ENCODE results near the gene M1AP. TPM values are rescaled to one million over a fixed set of nuclear protein-coding genes. Genes with fewer than 3 reads are reported as not detected.
A peak's percentile ranks its signal among the peaks of the same experiment; 100 is the strongest.

The M1AP gene
- total RNA-seq, 1 experiment from 2014 or later, result not detected

DNA sequence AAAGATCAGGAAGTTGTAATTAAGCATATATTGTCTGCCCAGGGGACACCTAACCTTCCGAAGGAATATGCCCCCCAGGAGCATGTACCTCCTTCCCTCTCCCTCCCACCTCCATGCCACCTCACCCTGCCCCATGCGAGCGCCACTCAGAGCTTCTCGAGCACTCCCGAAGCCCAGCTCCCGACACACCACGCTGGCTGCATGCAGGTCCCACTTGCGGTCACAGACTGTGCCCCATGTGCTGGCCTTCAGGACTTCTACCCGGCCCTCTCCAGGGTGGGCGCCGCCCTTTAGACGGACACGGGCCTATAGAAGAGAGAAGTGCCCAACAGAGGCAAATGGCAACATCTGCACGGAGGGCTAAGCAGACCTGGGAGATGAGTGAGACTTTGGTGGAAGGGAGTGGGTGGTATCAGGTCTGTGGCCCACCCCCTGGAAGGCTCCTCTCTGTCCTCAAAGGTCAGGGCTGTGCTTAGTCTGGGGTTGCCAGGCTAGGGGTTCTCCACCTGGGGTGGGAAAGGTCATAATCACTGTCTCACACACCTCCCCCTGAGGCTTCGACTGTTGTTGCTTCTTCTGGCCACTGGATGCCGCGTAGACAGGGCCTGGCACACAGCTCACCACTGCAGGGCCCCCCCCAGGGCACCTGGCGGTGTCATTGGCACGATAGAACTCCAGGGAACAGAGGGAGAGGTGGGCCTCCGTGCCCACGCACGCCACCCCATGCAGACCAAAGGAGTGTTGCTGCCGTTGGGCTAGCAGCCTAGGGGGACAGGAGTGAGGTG is 111.8 kb downstream of the M1AP start:
- in situ Hi-C loops (cut with HindIII; ENCODE audit: low pct_unique_long_range_greater_than_20kb, low sequenced_read_pairs), result no loop called here

DNA sequence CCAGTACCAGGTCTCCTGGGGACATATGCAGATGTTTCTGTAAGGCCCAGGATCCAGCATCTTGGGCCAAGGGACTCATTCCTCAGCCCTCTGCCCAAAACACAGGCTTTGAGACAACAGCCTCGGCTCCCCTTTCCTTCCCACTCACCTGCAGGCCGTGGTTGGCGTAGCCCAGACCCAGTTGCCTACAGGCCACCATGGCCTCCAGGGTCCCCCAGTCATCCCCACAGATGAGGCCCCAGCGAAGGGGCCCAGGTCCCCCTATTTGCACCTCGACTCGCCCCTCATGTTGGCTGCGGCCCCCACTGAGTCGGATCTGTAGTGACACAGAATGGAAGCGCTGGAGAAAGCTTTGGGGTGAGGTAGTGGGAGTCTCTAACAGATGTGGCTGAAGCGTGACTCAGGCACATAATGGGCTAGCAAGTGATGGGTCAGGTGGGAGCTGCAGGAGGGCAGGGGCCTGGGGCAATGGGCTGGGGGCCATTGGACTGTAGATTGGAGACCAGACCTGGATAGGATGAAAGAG is 112.6 kb downstream of the M1AP start:
- in situ Hi-C loops (cut with HindIII; ENCODE audit: low pct_unique_long_range_greater_than_20kb, low sequenced_read_pairs), result no loop called here
- no peak for DNase-seq (ENCODE audit: low read depth)

More for the DNA sequence above, 111.8 kb downstream of the M1AP start:
- DNase-seq (ENCODE audit: low read depth), result no peak

DNA sequence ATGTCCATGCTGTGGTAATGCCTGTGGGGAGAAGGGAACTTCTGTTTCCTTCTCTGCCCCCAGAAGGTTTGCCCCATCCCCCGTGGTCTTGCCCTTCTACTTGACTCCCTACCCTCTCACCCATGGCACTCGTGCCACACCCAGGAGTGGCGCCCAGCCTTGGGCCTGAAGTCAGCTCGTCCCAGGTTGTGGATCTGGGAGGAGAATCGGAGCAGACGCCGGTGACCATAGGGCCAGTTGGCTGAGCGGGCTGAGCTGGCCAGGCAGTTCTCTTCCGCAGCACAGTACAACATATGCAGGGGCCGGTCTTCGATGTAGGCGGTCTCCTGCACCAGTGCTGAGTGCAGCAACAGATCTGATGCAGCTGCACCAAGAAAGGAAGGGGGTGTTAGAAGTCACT is 113.7 kb downstream of the M1AP start:
- in situ Hi-C loops (cut with HindIII; ENCODE audit: low pct_unique_long_range_greater_than_20kb, low sequenced_read_pairs), result no loop called here
- no peak for DNase-seq (ENCODE audit: low read depth)

DNA sequence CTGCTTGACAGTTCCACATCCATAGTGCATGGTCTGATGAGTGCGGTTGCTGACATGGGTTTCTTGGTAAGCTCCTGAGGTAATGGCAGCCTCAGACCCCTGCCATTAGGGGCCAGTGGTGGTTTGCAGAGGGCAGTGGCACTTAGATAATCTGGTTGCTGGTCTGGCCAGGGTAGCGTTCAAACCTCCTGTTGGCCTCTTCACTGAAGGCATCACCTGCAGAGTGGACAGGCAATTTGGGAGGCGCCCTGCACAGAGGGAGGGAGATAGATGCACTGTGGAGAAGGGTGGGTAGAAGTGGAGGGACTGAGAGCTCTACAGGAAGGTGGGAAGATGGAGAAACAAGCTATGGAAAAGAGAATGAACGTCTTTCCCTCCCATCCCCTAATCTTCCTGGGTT is 114.7 kb downstream of the M1AP start:
- DNase-seq (ENCODE audit: low read depth), result no peak
- in situ Hi-C loops (cut with HindIII; ENCODE audit: low pct_unique_long_range_greater_than_20kb, low sequenced_read_pairs), result no loop called here

DNA sequence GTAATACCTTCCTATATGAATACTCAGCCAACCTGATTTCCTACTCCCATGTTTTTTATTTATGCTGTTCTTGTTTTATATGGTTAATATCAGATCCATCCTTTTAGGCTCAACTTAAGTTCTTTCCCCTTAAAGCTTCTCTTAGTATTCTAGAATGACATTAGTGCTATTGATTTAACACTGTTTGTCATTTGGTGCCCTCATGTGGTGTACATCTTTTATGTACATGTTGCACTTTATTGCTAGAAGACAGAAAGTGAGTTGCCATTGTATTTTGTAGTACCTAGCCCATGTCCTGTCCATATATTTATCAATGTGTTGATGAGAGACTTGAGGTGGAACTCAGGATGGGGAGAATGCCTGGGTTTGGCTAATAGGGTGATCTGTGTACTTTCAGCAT is 115.9 kb downstream of the M1AP start:
- DNase-seq (ENCODE audit: low read depth), result peak; percentile 43
- in situ Hi-C loops (cut with HindIII; ENCODE audit: low pct_unique_long_range_greater_than_20kb, low sequenced_read_pairs), result no loop called here

DNA sequence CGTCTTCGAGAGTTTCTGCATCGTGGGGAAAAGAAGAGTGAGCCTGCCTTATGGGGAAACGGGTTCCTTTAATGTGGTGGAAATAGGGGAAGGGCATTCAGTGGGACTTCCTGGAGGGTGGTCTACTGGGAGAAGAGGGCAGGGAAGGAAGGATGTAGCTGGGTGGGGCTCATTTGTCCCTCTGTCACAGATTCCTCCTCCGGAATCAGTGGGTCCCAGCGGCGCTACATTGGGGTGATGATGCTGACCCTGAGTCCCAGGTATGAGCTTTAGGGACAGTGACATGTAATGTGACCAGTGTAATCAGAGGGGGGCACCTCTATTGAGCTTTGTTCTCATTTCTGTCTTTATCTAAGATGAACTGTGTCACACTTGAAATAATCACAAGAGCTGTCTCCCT is 116.5 kb downstream of the M1AP start:
- no peak for DNase-seq (ENCODE audit: low read depth)
- in situ Hi-C loops (cut with HindIII; ENCODE audit: low pct_unique_long_range_greater_than_20kb, low sequenced_read_pairs), result no loop called here

DNA sequence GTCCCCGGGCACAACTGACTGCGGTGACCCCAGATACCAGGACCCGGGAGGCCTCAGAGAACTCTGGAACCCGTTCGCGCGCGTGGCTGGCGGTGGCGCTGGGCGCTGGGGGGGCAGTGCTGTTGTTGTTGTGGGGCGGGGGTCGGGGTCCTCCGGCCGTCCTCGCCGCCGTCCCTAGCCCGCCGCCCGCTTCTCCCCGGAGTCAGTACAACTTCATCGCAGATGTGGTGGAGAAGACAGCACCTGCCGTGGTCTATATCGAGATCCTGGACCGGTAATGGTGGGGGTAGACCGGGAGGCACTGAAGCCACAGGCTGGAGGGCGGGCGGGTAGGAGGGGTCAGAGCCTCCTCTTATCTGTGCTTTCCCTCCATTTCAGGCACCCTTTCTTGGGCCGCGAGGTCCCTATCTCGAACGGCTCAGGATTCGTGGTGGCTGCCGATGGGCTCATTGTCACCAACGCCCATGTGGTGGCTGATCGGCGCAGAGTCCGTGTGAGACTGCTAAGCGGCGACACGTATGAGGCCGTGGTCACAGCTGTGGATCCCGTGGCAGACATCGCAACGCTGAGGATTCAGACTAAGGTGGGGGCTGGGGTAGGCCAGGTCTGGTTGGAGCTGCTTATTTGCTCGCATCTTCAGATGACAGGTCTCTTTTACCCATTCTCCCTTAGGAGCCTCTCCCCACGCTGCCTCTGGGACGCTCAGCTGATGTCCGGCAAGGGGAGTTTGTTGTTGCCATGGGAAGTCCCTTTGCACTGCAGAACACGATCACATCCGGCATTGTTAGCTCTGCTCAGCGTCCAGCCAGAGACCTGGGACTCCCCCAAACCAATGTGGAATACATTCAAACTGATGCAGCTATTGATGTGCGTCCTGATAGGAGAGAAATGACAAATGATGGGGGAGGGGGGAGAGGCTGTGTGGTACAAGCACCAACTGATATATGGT is 117.6 kb downstream of the M1AP start:
- peak; percentile 26 for DNase-seq (ENCODE audit: low read depth)
- in situ Hi-C loops (cut with HindIII; ENCODE audit: low pct_unique_long_range_greater_than_20kb, low sequenced_read_pairs), result no loop called here

DNA sequence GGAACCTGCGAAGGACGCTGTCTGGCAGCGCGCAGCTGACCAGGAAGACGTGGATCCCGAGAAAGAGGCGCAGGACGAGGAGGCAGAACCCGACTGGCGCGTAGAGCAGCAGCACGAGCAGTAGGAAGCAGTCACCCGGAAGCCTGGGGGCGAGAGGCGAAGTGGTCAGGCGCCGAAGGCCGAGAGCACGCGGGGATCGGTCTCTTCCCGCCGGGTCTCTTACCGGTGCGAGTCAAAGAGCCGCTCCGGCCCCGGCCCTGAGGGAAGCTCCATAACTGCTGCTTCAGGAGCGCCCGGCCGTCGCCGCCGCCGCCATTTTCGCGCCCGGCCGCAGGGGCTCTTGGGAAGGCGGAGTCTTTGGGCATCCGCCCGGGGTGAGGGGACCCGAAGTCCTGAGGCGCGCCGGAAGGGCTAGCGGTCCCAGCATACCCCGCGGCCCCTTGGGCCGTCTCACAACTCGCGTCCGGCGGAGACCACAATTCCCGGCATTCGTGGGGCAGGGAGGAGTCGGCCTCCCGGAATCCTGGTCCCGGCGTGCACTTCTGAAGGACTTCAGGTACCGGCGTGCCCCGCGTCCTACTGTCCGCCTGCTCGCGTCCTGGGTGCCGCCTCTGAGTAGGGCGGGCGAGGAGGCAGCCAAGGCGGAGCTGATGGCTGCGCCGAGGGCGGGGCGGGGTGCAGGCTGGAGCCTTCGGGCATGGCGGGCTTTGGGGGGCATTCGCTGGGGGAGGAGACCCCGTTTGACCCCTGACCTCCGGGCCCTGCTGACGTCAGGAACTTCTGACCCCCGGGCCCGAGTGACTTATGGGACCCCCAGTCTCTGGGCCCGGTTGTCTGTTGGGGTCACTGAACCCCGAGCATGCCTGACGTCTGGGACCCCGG is 118.5 kb downstream of the M1AP start, which contains the start of the genes AUP1 and HTRA2:
Gene AUP1 (minus strand): TSS at position 350 of the 882 bp plus-strand sequence. CDS start 77 bp downstream, at position 273.
Gene HTRA2 (plus strand): TSS at position 577 of the 882 bp plus-strand sequence. CDS start 74 bp downstream, at position 651.
- in situ Hi-C loops (cut with HindIII; ENCODE audit: low pct_unique_long_range_greater_than_20kb, low sequenced_read_pairs), result no loop called here
- peak; percentile 98 for DNase-seq (ENCODE audit: low read depth)

DNA sequence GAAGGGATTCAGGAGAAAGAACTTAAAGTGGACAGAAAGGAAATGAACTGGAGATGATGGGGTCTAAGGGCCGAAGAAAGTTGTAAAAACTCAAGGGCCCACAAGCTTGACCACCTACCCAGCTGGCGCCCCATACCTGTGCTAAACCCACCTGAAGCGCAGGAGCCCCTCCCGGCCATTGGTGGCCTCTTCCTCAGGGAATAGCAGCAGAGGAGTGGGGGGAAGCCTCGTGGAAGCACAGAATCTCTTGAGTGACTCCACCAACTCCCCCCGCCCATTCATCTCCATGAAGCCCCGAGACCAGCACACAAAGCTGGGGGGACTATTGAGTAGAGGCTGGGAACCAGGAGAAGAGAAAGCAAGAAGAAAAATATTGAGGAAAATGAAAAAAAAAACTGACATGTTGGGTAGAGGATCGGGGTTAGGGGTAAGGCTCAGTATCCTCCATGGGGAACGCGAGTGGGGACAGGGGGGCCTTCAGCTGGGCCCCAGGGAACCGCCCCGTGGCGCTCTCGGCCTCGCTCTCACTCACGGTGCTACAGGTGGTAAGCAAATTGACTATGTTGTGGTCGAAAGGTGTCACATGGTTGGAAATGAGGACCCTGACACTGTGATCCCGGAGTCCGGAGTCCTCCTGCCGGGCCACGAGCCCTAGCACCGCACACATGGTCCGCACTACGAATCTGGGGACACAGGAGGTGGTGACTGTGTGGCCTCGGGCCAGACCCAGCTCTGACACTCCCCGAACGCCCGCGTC is 119.4 kb downstream of the M1AP start:
- in situ Hi-C loops (cut with HindIII; ENCODE audit: low pct_unique_long_range_greater_than_20kb, low sequenced_read_pairs), result no loop called here
- no peak for DNase-seq (ENCODE audit: low read depth)

DNA sequence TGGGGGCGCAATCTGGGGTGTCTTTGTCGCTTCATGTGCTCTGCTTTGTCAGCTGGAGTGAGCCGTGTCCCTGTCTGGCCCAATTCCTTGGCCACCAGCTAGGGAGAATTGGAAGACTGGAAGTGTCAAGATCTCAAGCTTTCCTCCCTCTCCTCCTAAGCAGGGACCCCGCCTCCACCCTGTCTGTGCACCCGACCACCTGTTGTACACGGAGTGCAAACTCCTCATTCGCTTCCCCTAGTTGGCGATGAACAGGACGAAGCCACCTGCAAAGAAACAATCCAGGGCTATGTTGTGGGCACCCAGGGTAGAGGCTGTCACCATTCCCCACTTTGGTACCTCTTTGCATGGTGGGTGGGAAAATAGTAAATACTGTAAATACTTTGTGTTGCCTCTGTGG is 120.4 kb downstream of the M1AP start:
- in situ Hi-C loops (cut with HindIII; ENCODE audit: low pct_unique_long_range_greater_than_20kb, low sequenced_read_pairs), result no loop called here

DNA sequence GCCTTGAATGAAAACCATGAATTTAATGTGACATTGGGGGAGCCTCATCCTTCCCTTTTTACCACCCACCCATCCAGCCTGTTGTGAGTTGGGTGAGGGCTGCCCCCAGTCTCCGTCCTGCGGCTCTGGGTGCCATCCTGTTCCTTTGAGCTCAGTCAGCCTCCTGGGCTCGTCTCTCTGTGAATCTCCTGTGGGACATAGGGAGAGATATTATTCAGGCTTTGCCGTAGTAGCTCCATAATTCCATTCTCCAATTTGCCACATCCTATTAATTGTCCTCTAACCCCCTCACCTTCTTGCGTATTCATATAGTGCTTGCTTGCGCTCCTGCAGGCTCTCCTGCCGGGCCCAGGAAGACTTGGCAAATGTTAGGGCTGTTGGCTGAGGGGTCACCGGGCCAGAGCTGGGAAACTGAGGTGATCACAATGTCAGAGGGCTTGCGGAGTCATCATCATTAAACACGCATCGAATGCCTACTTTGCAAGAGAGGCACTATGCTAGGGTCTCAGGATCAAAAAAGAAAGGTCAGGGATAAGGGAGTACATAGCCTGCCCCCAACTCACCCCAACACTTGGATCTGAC is 121.4 kb downstream of the M1AP start:
- in situ Hi-C loops (cut with HindIII; ENCODE audit: low pct_unique_long_range_greater_than_20kb, low sequenced_read_pairs), result no loop called here
- no peak for DNase-seq (ENCODE audit: low read depth)

More for the DNA sequence above, 120.4 kb downstream of the M1AP start:
- no peak for DNase-seq (ENCODE audit: low read depth)

DNA sequence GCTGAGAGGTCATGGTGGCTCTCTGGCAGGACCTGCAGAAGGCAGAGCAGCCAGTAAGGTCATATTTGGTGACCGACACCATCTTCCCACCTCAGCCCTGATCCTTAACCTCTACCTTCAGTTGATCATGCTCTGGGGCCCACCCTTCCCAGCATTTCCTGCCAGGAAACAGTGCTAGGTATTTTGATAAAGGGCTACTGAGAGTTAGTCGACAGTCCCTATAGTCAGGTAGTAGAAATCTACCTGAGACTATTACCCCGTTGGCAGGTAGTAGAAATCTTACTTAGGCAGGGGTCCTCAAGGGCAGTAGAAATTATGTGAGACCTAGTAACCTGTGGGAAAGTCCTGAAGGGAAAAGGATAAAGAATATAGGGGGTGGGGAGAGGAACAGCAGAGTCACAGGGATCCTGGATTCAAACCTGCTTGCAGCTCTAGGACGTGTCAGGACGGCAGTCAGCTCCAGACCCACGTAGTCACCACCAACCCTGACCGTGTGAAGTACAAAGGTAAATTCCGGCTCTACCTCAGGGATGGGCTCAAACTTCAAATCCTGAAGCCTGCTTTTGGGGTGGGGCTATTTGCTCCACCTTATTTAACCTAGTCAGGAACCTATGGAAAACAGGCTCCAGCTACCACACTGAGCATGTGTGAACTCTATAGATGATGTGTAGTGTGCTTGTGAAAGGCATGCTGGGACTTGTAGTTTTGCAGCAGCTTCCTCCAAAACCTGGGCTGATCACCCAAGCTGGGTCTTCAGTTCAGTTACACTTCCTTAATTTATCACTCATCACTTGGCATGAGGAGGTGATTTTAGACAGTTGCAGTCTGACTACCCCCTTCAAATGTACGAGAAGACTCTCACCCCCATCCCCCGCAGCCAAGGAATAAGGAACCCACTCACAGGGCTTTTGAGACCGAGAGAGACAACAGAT is 122.1 kb downstream of the M1AP start, which contains the start of gene DQX1:
Gene DQX1 (minus strand): TSS at position 515 of the 932 bp plus-strand sequence. CDS start 502 bp downstream, at position 13.
- DNase-seq (ENCODE audit: low read depth), result peak; percentile 41
- in situ Hi-C loops (cut with HindIII; ENCODE audit: low pct_unique_long_range_greater_than_20kb, low sequenced_read_pairs), result no loop called here

DNA sequence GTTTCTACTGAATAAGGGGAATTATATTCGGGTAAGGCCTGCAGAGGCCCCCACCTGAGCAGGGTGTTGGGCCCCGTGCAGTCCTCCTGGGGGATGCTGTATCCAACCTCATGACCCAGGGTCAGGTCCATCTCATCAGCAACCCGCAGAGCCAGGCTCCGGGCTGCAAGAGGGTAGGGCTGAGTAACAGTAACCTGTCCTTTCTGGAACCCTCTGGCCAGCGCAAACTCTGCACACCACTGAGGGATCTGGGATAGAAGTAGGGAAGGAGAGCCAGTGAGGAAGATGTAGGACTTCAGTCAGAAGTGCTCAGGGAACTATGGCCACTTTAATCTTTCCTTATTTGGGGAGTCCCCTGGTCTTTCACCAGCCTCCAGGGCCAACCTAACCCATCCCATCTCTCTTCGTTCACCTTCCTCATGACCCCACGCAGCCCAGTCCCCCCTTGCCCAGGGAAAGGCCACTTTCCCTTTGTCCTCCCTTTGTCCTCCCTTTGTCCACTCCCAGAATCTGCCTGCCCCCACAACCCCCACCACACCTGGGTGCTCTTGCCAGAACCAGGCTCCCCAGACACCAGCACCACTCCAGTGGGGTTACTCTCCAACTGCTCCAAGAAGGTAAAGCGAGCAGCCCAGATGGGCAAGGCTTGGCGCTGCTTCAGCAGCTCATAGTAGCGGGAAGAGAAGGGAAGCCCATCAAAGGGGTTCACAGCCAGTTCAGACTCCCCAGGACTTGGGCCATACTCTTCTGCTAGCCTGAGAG is 123.0 kb downstream of the M1AP start:
- no peak for DNase-seq (ENCODE audit: low read depth)
- in situ Hi-C loops (cut with HindIII; ENCODE audit: low pct_unique_long_range_greater_than_20kb, low sequenced_read_pairs), result no loop called here

DNA sequence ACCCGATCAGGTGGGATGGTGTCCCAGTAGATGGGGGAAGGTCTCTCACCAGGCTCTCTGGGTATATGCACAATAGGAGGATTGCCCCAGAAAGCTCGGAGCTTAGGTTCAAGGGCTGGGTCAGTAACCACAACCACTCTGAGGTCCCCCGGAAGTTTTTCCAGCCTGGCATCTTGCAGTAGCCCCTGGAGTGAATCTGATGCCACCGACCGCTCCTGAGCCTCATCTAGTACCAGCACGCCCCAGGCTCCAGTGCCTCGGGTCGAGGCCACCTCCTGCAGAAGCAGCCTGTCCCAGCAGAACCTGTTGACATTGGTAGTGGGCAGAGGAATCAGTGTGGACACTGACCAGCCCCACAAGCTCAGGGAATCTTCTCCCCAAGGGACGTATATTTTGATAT is 124.1 kb downstream of the M1AP start:
- DNase-seq (ENCODE audit: low read depth), result no peak
- in situ Hi-C loops (cut with HindIII; ENCODE audit: low pct_unique_long_range_greater_than_20kb, low sequenced_read_pairs), result no loop called here

DNA sequence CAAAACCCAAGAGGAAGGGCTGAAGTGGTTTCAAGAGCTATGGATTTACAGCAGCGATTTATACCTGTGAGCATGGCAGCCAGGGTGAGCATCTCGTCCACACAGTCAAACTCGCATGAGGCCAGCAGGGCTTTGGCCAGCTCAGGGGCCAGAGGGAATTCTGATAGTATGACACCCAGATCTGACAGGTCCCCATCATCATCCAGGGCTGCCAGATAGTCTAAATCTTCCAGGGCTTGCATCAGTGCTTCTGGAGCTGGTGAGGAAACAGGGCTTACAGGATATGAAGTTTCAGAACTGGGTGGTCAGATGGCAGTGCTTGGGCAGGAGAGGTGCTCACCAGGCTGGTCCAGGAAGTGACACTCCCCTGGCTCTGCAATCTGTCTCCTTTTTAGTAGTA is 125.6 kb downstream of the M1AP start:
- in situ Hi-C loops (cut with HindIII; ENCODE audit: low pct_unique_long_range_greater_than_20kb, low sequenced_read_pairs), result no loop called here
- no peak for DNase-seq (ENCODE audit: low read depth)
